HepG2 (cell line): ENCODE data around the gene ENTPD6. TPM values are rescaled to one million over a fixed set of nuclear protein-coding genes. Genes with fewer than 3 reads are reported as not detected.

Source experiments
- ATAC-seq: fragments of 200-7000 bp; cut with Tn5 transposase; 3 replicates; pipeline ENCODE4 v1.9.1; 2020; ENCODE audit warnings: mild to moderate bottlenecking, moderate library complexity
- Bru-seq: library from RNA; stranded (reverse); fragments of 400-500 nt; gene quantifications from one replicate; lab custom pipeline; 2021; lab: Mats Ljungman, UMichigan
- BruChase-seq, 2 experiments: library from RNA; stranded (reverse); fragments of 400-500 nt; gene quantifications; one replicate each; lab custom pipeline; 2021; lab: Mats Ljungman, UMichigan
- BruUV-seq: library from RNA; stranded (reverse); fragments of 400-500 nt; replicated peaks from 2 replicates; lab custom pipeline; 2021; lab: Mats Ljungman, UMichigan
- CTCF ChIA-PET: fragments of 300-600 bp; formaldehyde crosslinking; extraction: SDS; loops from one replicate; lab custom pipeline; 2021; ENCODE audit warnings: low total read pairs, inconsistent platforms, low intra/inter-chr PET ratio; lab: Yijun Ruan, JAX
- POLR2A ChIA-PET: fragments of 350-600 bp; sonication (Branson Sonifier 250); formaldehyde crosslinking; loops from one replicate; lab custom pipeline; 2020; ENCODE audit warnings: antibody characterized with exemption, inconsistent platforms; lab: Yijun Ruan, JAX
- DNase-seq: peaks from one replicate; pipeline ENCODE4 v3.0.0-alpha.2; 2015; ENCODE audit warnings: low spot score
- FAIRE-seq: peaks from 3 replicates; lab custom pipeline; 2011; peaks lifted over from hg19 to GRCh38; lab: Jason Lieb, UNC
- H2AFZ ChIP-seq: one replicate; pipeline ENCODE4 v1.6.1; 2011; ENCODE audit warnings: low read length, inconsistent platforms
- H3K27ac ChIP-seq: fragments of 300-600 bp; 3 replicates; pipeline ENCODE4 v1.8.0; 2011; ENCODE audit warnings: mixed run types, mild to moderate bottlenecking, mixed read lengths, low read length, inconsistent platforms; ENCODE audit not compliant: insufficient read depth; ENCODE audit errors: extremely low read length
- H3K27me3 ChIP-seq, 2 experiments: fragments of 200-600 bp in 1 of 2; 2 replicates in 1 of 2; 3 replicates in 1 of 2; pipeline versions ENCODE4 v1.6.0 to v1.8.0; 2011; ENCODE audit warnings: low read length in 2 of 2, mild to moderate bottlenecking in 2 of 2, moderate library complexity in 2 of 2, inconsistent platforms in 1 of 2; ENCODE audit not compliant: insufficient read depth in 2 of 2, control insufficient read depth in 1 of 2
- H3K36me3 ChIP-seq, 2 experiments: fragments of 200-600 bp in 1 of 2; replicated peaks in 1 of 2; 2 replicates in 1 of 2; 3 replicates in 1 of 2; pipeline versions ENCODE4 v1.5.1 to v1.8.0; 2011; ENCODE audit warnings: low read length in 2 of 2, inconsistent platforms in 1 of 2; ENCODE audit not compliant: insufficient read depth in 2 of 2, control insufficient read depth in 1 of 2
- H3K4me1 ChIP-seq: 2 replicates; pipeline ENCODE4 v1.5.1; 2012; ENCODE audit warnings: low read length, inconsistent platforms; ENCODE audit not compliant: insufficient read depth
- H3K4me2 ChIP-seq: 2 replicates; pipeline ENCODE4 v1.6.0; 2011; ENCODE audit warnings: low read depth, low read length, inconsistent platforms
- H3K4me3 ChIP-seq, 3 experiments: fragments of 200-600 bp in 1 of 3; sonication (generic), shearing (Covaris generic) in 1 of 3; replicated peaks in 1 of 3; 2 replicates each; pipeline ENCODE4 v1.5.1; 2011 to 2016; ENCODE audit warnings: low read length in 3 of 3, inconsistent platforms in 2 of 3, low read depth in 2 of 3, mild to moderate bottlenecking in 2 of 3, control low read depth in 1 of 3, mixed read lengths in 1 of 3; ENCODE audit not compliant: insufficient read depth in 1 of 3
- H3K79me2 ChIP-seq: one replicate; pipeline ENCODE4 v1.6.1; 2011; ENCODE audit warnings: low read length, inconsistent platforms; ENCODE audit not compliant: insufficient read depth
- H3K9ac ChIP-seq: 2 replicates; pipeline ENCODE4 v1.6.0; 2011; ENCODE audit warnings: mild to moderate bottlenecking, low read depth, low read length, inconsistent platforms; ENCODE audit not compliant: insufficient read depth
- H3K9me3 ChIP-seq: 2 replicates; pipeline ENCODE4 v1.5.1; 2012; ENCODE audit warnings: mild to moderate bottlenecking, low read length
- H4K20me1 ChIP-seq: 2 replicates; pipeline ENCODE4 v1.6.0; 2011; ENCODE audit warnings: inconsistent platforms, mild to moderate bottlenecking, low read length, moderate library complexity; ENCODE audit not compliant: insufficient read depth
- CREBL2 ChIP-seq: sonication (generic); formaldehyde crosslinking; IDR thresholded peaks from 2 replicates; pipeline ENCODE4 v1.8.1; 2023; ENCODE audit warnings: missing genetic modification reagents, mild to moderate bottlenecking, borderline replicate concordance
- HNRNPL ChIP-seq: fragments of 200-400 bp; formaldehyde crosslinking; IDR thresholded peaks from 2 replicates; pipeline ENCODE4 v1.6.1; 2017; ENCODE audit warnings: mild to moderate bottlenecking, low read depth, low read length
- MXD4 ChIP-seq: IDR thresholded peaks from 2 replicates; pipeline ENCODE4 v1.6.1; 2016; ENCODE audit warnings: mild to moderate bottlenecking, missing biosample characterization, missing genetic modification reagents
- MXI1 ChIP-seq: IDR thresholded peaks from 3 replicates; pipeline ENCODE4 v1.6.1; 2012; ENCODE audit warnings: low read depth, low read length, inconsistent platforms, borderline replicate concordance
- PAF1 ChIP-seq: IDR thresholded peaks from 2 replicates; pipeline ENCODE4 v1.6.1; 2016; ENCODE audit warnings: missing genetic modification reagents, missing compliant biosample characterization
- SNAPC2 ChIP-seq: sonication (generic); formaldehyde crosslinking; IDR thresholded peaks from 2 replicates; pipeline ENCODE4 v1.8.1; 2022; ENCODE audit warnings: mild to moderate bottlenecking, missing genetic modification reagents
- ZNF30 ChIP-seq: sonication (generic); formaldehyde crosslinking; IDR thresholded peaks from 2 replicates; pipeline ENCODE4 v1.5.0; 2020; ENCODE audit warnings: mild to moderate bottlenecking, missing genetic modification reagents
- ZNF431 ChIP-seq: sonication (generic); formaldehyde crosslinking; IDR thresholded peaks from 2 replicates; pipeline ENCODE4 v1.9.0; 2022; ENCODE audit warnings: missing genetic modification reagents, low read depth, mild to moderate bottlenecking, borderline replicate concordance
- ZNF773 ChIP-seq: sonication (generic); formaldehyde crosslinking; IDR thresholded peaks from 2 replicates; pipeline ENCODE4 v1.4.0; 2020; ENCODE audit warnings: missing genetic modification reagents, borderline replicate concordance
- WGBS: methylation state at CpG from one replicate; pipeline ENCODE4 v1.1.6; 2017; ENCODE audit warnings: low lambda C conversion rate; 5-methylcytosine and 5-hydroxymethylcytosine counted together
- in situ Hi-C: cut with HindIII; loops from 2 replicates; pipeline ENCODE4 v1.10.0; 2017; ENCODE audit warnings: low pct_unique_long_range_greater_than_20kb; ENCODE audit not compliant: extremely low pct_ligation_motif_present
- intact Hi-C: fragments of 100-400 bp; cut with micrococcal nuclease; formaldehyde crosslinking; loops from one replicate; pipeline ENCODE4 v1.10.0; 2022; ENCODE audit not compliant: unreplicated experiment
- long read RNA-seq, 2 experiments: library from RNA in 1 of 2; library from polyadenylated mRNA in 1 of 2; stranded (forward) in 1 of 2; unstranded in 1 of 2; transcript quantifications; one replicate each; pipeline ENCODE4 v2.0.0, GENCODE V29; 2019 to 2022
- polyA minus RNA-seq, 3 experiments: library from RNA; depleted of rRNA, polyadenylated mRNA; stranded (reverse); fragments of >200 nt; gene quantifications; 2 replicates each; pipeline ENCODE4 v1.2.3, GENCODE V29; 2011; ENCODE audit warnings: low replicate concordance in 1 of 3
- polyA plus RNA-seq, 8 experiments: library from polyadenylated mRNA; depleted of rRNA in 3 of 8; stranded (reverse) in 7 of 8; unstranded in 1 of 8; fragments of >200 nt; fragmentation: Illumina TruSeq in 4 of 8; extraction: Trizol in 4 of 8; gene quantifications; 2 replicates each; pipeline versions ENCODE4 v1.2.1 to v1.2.3, GENCODE V29; 2011 to 2016; ENCODE audit warnings: low read depth in 4 of 8, missing spikeins in 1 of 8, mixed read lengths in 1 of 8; ENCODE audit not compliant: insufficient read depth in 1 of 8
- total RNA-seq, 5 experiments: library from RNA; depleted of rRNA; stranded (reverse); fragments of >200 nt; fragmentation: Illumina TruSeq; extraction: Trizol; gene quantifications; 2 replicates each; pipeline ENCODE4 v1.2.3, GENCODE V29; 2016; ENCODE audit warnings: low read depth in 1 of 5
- TF ChIP-seq, protein P1 (sequence below): sonication (generic); formaldehyde crosslinking; IDR thresholded peaks from 2 replicates; pipeline ENCODE4 v1.4.0; 2020; ENCODE audit warnings: missing genetic modification reagents, borderline replicate concordance

ENTPD6 gene
- 98.4 and 164 TPM in 2 replicates for total RNA-seq (2016; rRNA removed; fragmentation: Illumina TruSeq; extraction: Trizol)
- 67.6 and 72.5 TPM in 2 replicates for total RNA-seq (2016; cell fraction: cytosol; rRNA removed; fragmentation: Illumina TruSeq; extraction: Trizol; ENCODE audit: low read depth)
- 90.5 and 177 TPM in 2 replicates for total RNA-seq (2016; cell fraction: insoluble cytoplasmic fraction; rRNA removed; fragmentation: Illumina TruSeq; extraction: Trizol)
- total RNA-seq (2016; cell fraction: membrane; rRNA removed; fragmentation: Illumina TruSeq; extraction: Trizol) = 139 and 152 TPM in 2 replicates
- total RNA-seq (2016; cell fraction: nucleus; rRNA removed; fragmentation: Illumina TruSeq; extraction: Trizol) = 149 and 161 TPM in 2 replicates
- 172 and 221 TPM in 2 replicates for polyA plus RNA-seq (2011; rRNA removed)
- polyA plus RNA-seq (2011; cell fraction: cytosol; rRNA removed) = 185 and 213 TPM in 2 replicates
- 538 and 633 TPM in 2 replicates for polyA plus RNA-seq (2011; cell fraction: nucleus; rRNA removed)
- polyA plus RNA-seq (2012) = 90.9 and 112 TPM in 2 replicates
- 59.4 and 67.7 TPM in 2 replicates for polyA plus RNA-seq (2016; cell fraction: cytosol; fragmentation: Illumina TruSeq; extraction: Trizol; ENCODE audit: low read depth)
- 85.6 and 91.9 TPM in 2 replicates for polyA plus RNA-seq (2016; cell fraction: insoluble cytoplasmic fraction; fragmentation: Illumina TruSeq; extraction: Trizol; ENCODE audit: low read depth)
- polyA plus RNA-seq (2016; cell fraction: membrane; fragmentation: Illumina TruSeq; extraction: Trizol; ENCODE audit: low read depth) = 104 and 119 TPM in 2 replicates
- 320 and 321 TPM in 2 replicates for polyA plus RNA-seq (2016; cell fraction: nucleus; fragmentation: Illumina TruSeq; extraction: Trizol; ENCODE audit: insufficient read depth, low read depth)
- polyA minus RNA-seq (2011; rRNA and poly(A)+ RNA removed; ENCODE audit: low replicate concordance) = 25.3 and 228 TPM in 2 replicates
- 56.6 and 60.3 TPM in 2 replicates for polyA minus RNA-seq (2011; cell fraction: cytosol; rRNA and poly(A)+ RNA removed)
- 98.2 and 106 TPM in 2 replicates for polyA minus RNA-seq (2011; cell fraction: nucleus; rRNA and poly(A)+ RNA removed)
- Bru-seq, nascent RNA = percentile 84 among the genes with signal in this experiment
- percentile 82 among the genes with signal in this experiment for BruChase-seq, experiment 1, labeled RNA remaining after a 6-hour chase
- percentile 87 among the genes with signal in this experiment for BruChase-seq, experiment 2, labeled RNA remaining after a 2-hour chase
- long read RNA-seq, experiment 1, transcript ENTPD6-203 (15 exons, 2,750 nt) = minor isoform, 12 of 179 reads
- long read RNA-seq, experiment 1, transcript ENTPD6-201 (14 exons, 2,708 nt) = major isoform, 18 of 179 reads
- long read RNA-seq, experiment 1, partial matches to known transcripts = 22 of 179 reads
- long read RNA-seq, experiment 1, other reads (novel, unspliced or antisense) = 119 of 179 reads
- long read RNA-seq, experiment 2, transcript ENTPD6-203 (15 exons, 2,750 nt) = minor isoform, 9 of 318 reads
- long read RNA-seq, experiment 2, transcript ENTPD6-217 (4 exons, 2,588 nt) = minor isoform, 5 of 318 reads
- long read RNA-seq, experiment 2, transcript ENTPD6-218 (2 exons, 1,918 nt) = minor isoform, 11 of 318 reads
- long read RNA-seq, experiment 2, transcript ENTPD6-201 (14 exons, 2,708 nt) = major isoform, 33 of 318 reads
- long read RNA-seq, experiment 2, partial matches to known transcripts = 89 of 318 reads
- long read RNA-seq, experiment 2, other reads (novel, unspliced or antisense) = 162 of 318 reads

DNA sequence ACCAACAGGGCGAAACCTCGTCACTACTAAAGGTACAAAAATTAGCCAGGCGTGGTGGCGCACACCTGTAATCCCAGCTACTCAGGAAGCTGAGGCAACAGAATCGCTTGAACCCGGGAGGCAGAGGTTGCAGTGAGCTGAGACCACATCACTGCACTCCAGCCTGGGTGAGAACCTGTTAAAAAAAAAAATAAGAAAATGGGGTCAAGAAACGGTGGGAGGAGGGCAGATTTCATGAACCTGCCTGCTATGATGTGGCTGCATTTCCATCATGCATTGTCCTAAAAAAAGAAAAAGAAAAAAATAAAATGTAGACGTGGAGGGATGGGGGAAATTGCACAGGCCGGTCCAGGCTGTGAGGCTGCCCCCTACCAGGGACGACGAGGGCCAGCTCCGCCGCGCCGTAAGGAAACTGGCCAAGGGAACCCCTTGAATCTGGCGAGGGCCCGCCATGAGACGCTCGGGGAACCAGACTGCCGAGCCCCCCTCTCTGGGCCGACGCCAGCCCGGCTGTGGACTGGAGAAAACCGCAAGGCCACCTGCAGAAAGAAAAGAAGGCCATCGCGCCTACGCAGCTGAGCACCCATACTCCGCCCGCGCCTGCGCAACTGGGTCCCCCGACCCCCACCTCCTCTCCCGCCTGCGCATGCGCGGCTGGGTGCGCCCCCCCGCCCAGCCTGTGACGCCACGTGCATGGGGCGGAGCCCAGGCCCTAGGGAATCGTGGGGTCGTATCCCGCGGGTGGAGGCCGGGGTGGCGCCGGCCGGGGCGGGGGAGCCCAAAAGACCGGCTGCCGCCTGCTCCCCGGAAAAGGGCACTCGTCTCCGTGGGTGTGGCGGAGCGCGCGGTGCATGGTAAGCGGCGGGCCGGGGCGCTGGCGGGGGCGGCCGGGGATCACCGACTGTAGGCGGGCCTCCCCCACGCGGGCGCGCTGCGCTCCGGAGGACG is at the start of gene ENTPD6:
Gene ENTPD6, plus strand, starts transcription at position 699 of the 948 bp plus-strand sequence. CDS start 10,825 bp downstream, outside the sequence.
- no peak for FAIRE-seq
- H3K4me1 ChIP-seq = peaks cover 48% of the 10 kb centered on the region
- H4K20me1 ChIP-seq = peaks cover 14% of the 10 kb centered on the region
- in situ Hi-C loops (loop anchor here (5.0 kb wide), 1 partner anchor 203 kb away; the partner anchor contains the start of gene APMAP), intact Hi-C loops (loop anchor here (2.0 kb wide), 1 partner anchor 28 kb away; no protein-coding TSS in a partner anchor)
- peak within 1 kb of the TSS; percentile 67 for H3K27ac ChIP-seq
- peak; percentile 81 for ATAC-seq
- WGBS = 11% methylated on average over 44 of the region's 75 CpGs
- POLR2A ChIA-PET = interaction anchor here (1.0 to 3.4 kb wide), 20 partner anchors 9 to 389 kb away, joined by 3 to 58 read pairs (median 4); partner anchors contain the start of genes GINS1 and PYGB
- peak within 1 kb of the TSS; percentile 92 for H3K9ac ChIP-seq
- H3K9me3 ChIP-seq = no peaks in the 10 kb centered on the region
- BruUV-seq = TSS peak; percentile 85
- peaks cover 2 to 8% of the 10 kb centered on the region in 2 experiments; a peak in 1 of 5 replicates for H3K27me3 ChIP-seq
- no peak within 1 kb of the TSS for H2AFZ ChIP-seq
- peak within 1 kb of the TSS; percentile 82 to 97 (median 93) for H3K4me3 ChIP-seq
- peaks cover 39% of the 10 kb centered on the region for H3K79me2 ChIP-seq
- peak within 1 kb of the TSS; percentile 75 for H3K4me2 ChIP-seq
- H3K36me3 ChIP-seq = peaks cover 0 to 5% of the 10 kb centered on the region in 2 experiments; a peak in 3 of 5 replicates
- DNase-seq = peak; percentile 90
- CTCF ChIA-PET = no interaction called here
- no peak for TF ChIP-seq CREBL2 (CRISPR knock-in tag)
- no peak; the same call in 1 of the 2 replicates for TF ChIP-seq HNRNPL
- peak; percentile 74 for TF ChIP-seq ZNF773 (CRISPR knock-in tag)
- TF ChIP-seq PAF1 = no peak
- peak; percentile 86 for TF ChIP-seq MXI1
- no peak; the same call in 1 of the 2 replicates for TF ChIP-seq ZNF431 (CRISPR knock-in tag)
- TF ChIP-seq MXD4 (CRISPR knock-in tag) = peak; percentile 97
- no peak; the same call in 1 of the 2 replicates for TF ChIP-seq SNAPC2
- TF ChIP-seq, protein P1, sequence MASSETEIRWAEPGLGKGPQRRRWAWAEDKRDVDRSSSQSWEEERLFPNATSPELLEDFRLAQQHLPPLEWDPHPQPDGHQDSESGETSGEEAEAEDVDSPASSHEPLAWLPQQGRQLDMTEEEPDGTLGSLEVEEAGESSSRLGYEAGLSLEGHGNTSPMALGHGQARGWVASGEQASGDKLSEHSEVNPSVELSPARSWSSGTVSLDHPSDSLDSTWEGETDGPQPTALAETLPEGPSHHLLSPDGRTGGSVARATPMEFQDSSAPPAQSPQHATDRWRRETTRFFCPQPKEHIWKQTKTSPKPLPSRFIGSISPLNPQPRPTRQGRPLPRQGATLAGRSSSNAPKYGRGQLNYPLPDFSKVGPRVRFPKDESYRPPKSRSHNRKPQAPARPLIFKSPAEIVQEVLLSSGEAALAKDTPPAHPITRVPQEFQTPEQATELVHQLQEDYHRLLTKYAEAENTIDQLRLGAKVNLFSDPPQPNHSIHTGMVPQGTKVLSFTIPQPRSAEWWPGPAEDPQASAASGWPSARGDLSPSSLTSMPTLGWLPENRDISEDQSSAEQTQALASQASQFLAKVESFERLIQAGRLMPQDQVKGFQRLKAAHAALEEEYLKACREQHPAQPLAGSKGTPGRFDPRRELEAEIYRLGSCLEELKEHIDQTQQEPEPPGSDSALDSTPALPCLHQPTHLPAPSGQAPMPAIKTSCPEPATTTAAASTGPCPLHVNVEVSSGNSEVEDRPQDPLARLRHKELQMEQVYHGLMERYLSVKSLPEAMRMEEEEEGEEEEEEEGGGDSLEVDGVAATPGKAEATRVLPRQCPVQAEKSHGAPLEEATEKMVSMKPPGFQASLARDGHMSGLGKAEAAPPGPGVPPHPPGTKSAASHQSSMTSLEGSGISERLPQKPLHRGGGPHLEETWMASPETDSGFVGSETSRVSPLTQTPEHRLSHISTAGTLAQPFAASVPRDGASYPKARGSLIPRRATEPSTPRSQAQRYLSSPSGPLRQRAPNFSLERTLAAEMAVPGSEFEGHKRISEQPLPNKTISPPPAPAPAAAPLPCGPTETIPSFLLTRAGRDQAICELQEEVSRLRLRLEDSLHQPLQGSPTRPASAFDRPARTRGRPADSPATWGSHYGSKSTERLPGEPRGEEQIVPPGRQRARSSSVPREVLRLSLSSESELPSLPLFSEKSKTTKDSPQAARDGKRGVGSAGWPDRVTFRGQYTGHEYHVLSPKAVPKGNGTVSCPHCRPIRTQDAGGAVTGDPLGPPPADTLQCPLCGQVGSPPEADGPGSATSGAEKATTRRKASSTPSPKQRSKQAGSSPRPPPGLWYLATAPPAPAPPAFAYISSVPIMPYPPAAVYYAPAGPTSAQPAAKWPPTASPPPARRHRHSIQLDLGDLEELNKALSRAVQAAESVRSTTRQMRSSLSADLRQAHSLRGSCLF (CRISPR knock-in tag) = no peak
- TF ChIP-seq ZNF30 (CRISPR knock-in tag) = no peak; the same call in 1 of the 2 replicates
